PC-3 (cell line): ENCODE measurements around the gene PLXNA4.

Experiments
- EZH2 ChIP-seq: fragments of 300-600 bp; sonication (generic); IDR thresholded peaks from one replicate; pipeline ENCODE4 v1.6.1; 2017; ENCODE audit warnings: antibody characterized with exemption, mild to moderate bottlenecking, low read length; ENCODE audit not compliant: unreplicated experiment
- EZH2phosphoT487 ChIP-seq: fragments of 300-600 bp; sonication (generic); IDR thresholded peaks from 2 replicates; pipeline ENCODE4 v1.6.1; 2018; ENCODE audit warnings: mild to moderate bottlenecking, antibody characterized with exemption, low read length, borderline replicate concordance
- TF ChIP-seq, protein P1 (sequence below): fragments of 300-600 bp; sonication (generic); conservative IDR thresholded peaks from 2 replicates; pipeline ENCODE4 v1.5.1; 2017; ENCODE audit warnings: antibody characterized with exemption, low read depth, mild to moderate bottlenecking, low read length

DNA sequence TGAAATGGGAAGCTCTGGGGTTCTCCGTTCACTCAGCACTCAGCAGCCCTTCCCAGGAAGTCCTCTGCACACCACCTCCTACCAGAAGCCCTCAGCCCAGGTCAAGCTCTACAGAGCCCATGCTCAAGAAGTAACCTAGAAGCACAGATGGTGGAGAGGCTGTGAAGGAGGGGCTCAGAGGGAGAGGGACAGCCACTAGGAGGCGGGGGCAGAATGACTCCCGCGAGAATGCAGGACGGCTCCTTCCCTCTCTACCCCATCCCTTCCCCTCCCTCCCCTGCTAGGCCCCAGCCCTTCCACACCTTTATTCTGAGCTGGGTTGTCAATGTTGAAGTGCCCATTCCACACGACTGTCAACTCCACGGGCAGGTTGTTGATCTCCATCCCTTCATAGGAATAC lies 373.2 kb downstream of the PLXNA4 start:
- TF ChIP-seq, protein P1, sequence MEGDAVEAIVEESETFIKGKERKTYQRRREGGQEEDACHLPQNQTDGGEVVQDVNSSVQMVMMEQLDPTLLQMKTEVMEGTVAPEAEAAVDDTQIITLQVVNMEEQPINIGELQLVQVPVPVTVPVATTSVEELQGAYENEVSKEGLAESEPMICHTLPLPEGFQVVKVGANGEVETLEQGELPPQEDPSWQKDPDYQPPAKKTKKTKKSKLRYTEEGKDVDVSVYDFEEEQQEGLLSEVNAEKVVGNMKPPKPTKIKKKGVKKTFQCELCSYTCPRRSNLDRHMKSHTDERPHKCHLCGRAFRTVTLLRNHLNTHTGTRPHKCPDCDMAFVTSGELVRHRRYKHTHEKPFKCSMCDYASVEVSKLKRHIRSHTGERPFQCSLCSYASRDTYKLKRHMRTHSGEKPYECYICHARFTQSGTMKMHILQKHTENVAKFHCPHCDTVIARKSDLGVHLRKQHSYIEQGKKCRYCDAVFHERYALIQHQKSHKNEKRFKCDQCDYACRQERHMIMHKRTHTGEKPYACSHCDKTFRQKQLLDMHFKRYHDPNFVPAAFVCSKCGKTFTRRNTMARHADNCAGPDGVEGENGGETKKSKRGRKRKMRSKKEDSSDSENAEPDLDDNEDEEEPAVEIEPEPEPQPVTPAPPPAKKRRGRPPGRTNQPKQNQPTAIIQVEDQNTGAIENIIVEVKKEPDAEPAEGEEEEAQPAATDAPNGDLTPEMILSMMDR = no peak
- TF ChIP-seq EZH2phosphoT487 (no peak), EZH2 (no peak)
